NCI-H82 treated with DMSO at 0.1 percent for 48 hours (cell line): ENCODE data around the gene CYP4F2.
A peak's percentile ranks its signal among the peaks of the same experiment; 100 is the strongest.
"Not testable (repeated sequence)": the region's sequence is repeated elsewhere in the genome, so short reads cannot be mapped to it uniquely, and the experiment has no call there.

Experiments used
- DNase-seq: peaks from one replicate; lab custom pipeline; 2025; ENCODE audit not compliant: unreplicated experiment; lab: John Stamatoyannopoulos, UW

Gene CYP4F2

DNA sequence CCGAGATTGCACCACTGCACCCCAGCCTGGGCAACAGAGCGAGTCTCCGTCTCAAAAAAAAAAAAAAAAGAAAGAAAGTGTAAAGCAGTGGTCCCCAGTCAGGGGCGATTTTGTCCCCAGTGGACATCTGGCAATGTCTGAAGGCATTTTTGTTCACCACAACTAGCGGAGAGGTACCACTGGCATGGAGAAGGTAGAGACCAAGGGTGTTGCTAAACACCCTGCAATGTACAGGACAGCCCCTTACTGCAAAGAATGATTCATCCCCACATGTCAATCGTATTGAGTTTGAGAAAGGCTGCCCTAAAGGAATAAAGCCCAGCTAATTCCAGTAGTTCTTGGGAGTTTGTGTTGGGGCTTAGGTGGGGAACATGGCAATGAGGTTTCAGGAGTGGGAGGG lies 38.7 kb downstream of the CYP4F2 start:
- DNase-seq = no peak

DNA sequence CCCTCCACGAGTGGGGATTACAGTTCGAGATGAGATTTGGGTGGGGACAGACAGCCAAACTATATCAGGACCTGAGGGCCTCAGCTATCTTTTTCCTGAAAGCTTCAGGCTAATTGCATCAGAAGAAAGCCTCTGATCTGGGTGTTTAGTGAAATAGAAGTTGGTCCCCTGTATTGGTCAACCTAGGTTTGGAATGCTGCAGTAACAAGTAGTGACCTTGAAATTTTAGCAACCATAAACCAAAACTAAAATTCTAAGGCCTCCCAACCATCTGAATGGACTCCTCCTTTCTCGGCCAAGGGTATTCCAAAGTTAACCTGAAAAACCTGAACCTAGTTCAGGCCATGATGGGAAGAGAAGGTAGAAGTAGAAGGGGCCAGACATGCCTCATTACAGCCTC lies 47.5 kb downstream of the CYP4F2 start:
- DNase-seq = no peak

DNA sequence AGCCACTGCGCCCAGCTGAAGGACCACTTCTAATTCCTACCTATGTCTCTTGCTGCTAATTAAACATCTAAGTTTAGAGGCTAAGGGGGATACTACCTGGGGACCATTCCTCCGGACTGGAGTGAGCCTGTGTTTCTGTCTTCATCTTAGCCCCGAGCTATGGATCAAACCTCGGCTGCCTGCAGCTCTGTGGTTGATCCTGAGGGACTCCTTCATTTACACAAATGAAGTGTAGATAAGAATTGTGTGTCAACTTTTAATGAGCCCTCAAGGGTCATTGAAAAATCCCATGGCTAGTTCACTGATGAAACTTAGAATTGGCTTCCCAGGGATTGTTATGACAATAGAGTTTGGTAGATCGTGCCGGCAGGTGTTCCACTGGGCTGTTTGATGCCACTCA lies 51.0 kb downstream of the CYP4F2 start:
- DNase-seq = no peak

DNA sequence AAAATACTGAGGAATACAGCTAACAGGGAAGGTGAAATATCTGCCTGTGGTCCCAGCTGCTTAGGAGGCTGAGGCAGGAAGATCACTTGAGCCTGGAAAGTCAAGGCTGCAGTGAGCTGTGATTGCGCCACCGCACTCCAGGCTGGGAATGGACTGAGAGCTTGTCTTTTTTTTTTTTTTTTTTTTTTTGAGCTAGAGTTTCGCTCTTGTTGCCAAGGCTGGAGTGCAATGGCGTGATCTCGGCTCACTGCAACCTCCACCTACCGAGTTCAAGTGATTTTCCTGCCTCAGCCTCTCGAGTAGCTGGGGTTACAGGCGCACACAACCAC lies 54.0 kb downstream of the CYP4F2 start:
- not testable (repeated sequence) for DNase-seq

DNA sequence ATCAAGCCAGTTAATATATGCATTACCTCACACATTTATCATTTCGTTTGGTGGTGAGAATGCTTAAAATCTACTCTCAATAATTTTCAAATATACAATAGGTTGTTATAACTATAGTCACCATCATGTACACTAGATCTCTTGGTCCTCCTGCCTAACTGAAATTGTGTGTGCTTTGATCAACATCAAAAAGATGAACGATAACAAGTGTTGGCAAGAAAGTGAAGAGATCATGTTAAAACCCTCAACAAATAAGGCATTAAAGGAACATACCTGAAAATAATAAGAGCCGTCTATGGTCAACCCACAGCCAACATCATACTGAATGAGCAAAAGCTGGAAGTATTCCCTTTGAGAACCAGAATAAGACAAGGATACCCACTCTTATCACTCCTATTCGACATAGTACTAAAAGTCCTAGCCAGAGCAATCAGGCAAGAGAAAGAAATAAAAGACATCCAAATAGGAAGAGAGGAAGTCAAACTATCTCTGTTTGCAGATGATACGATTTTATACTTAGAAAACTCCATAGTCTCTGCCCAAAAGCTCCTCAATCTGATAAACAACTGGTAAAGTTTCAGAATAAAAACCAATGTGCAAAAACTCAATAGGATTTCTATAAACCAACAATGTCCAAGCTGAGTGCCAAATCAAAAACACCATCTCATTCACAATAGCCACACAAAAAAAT lies 54.5 kb downstream of the CYP4F2 start:
- DNase-seq = no peak

DNA sequence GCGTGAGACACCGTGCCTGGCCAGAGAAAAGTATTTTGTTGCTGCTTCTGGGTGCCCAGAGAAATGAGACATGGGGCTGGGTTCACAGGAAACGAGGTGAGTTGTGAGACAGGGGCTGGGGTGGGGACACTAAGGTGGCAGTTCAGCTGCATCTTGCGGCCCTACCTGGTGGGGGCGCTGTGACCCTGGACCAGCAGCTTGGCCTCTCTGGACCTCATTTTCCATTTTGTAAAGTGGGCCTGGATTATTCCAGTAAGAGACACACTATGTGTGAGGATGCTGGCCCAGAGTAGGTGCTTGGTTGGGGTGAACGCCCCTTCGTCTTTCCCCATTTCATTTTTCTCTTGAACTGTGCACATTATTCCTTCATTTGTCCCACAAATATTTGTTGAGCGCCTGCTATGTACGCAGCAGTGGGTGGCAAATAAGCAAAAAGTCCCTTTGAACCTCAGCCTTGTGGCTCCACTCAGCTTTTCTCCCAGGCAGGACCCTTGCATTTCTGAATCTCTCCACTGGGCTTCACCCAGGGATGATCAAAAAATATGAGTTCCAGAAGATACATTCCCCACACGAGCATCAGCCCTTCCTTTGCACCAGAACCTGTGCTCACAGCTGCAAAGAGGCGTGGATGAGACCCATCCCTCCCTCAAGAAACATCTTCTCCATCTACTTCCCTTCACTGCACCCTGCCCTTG lies 55.9 kb downstream of the CYP4F2 start:
- DNase-seq = no peak

DNA sequence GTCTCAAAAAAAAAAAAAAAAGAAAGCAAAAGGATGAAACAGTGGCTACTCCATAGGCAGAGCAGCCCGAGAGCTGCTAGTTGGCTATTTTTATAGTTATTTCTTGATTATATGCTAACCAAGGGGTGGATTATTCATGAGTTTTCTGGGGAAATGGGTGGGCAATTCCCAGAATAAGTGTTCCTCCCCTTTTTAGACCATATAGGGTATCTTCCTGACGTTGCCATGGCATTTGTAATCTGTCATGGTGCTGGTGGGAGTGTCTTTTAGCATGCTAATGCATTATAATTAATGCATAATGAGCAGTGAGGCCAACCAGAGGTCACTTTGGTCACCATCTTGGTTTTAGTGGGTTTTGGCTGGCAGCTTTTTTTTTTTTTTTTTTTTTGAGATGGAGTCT lies 57.0 kb downstream of the CYP4F2 start:
- no peak for DNase-seq

DNA sequence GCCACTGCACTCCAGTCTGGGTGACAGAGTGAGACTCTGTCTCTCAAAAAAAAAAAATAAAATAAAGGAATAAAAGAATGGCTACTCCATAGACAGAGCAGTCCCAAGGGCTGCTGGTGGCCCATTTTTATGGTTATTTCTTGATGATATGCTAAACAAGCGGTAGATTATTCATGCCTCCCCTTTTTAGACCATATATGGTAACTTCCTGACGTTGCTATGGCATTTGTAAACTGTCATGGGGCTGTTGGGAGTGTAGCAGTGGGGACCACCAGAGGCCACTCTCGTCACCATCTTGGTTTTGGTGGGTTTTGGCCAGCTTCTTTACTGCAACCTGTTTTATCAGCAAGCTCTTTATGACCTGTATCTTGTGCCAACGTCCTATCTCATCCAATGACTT lies 58.0 kb downstream of the CYP4F2 start:
- DNase-seq = not testable (repeated sequence)

DNA sequence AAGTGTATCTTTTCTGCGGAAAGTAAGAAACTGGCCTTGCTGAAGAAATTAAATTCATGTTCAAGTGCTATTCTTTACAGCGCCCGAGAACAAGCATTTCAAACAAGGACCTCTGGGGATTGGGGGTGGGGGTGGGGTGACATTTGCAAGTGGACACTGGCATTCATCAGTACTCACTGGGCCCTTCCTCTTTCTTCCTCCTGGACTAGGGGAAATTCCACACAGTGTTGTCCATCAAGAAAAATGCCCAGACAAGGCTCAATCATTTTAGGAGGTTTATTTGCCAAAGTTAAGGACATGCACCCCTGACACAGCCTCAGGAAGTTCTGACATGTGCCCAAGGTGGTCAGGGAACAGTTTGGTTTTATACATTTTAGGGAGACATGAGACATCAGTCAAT lies 59.5 kb downstream of the CYP4F2 start:
- no peak for DNase-seq

DNA sequence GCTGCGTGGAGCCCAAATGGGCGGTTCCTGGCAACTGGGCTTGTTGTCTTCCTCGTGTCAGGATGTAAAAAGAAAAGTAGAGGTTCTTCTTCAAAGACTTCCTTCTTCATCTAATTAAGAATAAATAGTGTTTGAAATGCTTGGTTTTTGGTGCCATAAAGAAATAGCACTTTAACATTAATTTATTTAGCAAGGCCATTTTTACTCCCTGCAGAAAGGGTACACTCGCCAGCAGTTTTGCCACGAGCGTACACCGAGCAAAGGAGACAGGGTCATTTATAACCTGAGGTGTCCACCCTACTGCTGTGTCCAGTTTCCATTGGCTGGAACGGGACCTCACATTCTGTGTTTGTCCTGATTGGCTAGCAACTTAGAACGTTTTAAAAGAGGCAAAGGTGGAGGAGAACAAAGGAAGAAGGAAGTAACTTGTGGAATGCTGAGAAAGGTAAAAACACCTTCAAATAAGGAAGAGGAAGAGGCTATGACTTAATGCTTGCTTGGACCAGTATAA lies 60.6 kb downstream of the CYP4F2 start:
- no peak for DNase-seq

DNA sequence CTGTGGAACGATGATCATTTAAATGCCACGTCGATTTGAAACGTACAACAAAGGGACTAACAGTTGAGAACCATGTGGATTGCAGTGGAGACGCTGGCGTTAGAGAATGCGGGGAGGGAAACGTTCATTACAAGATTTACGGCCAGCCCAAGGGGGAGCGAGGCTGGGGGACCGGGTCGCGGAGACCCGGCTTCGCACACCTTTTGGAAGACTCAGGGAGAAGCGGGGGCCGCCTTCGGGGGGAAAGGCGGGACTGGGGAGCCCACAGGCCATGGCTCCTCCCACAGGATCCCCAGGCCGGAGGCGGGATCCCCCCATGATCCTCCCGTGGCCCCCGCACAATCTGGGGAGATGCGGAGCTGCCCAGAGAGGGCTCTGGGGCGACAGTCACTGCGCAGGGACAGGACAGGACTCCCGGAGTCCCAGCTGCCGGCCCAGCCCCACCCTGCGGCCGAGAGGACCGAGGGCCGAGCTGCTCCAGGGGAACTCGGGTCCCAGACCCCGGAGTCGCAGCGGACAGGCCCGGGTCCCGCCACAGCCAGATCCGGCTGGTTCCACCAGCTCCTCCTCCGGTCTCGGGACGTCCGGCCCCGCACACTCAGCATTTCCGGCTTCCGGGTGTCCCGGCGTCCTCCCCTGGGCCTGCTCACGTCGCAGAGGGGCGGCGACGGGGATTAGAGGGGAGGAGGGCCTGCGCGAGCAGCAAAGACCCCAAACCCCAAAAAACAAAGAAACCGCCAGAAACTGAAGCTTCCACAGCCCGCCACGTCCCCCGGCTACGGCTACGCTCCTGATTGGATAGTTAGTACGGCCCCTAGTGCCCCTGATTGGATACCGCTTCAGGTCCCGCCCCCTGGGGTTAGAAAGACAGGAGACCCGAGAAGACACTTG lies 61.3 kb downstream of the CYP4F2 start:
- peak; percentile 59 for DNase-seq

DNA sequence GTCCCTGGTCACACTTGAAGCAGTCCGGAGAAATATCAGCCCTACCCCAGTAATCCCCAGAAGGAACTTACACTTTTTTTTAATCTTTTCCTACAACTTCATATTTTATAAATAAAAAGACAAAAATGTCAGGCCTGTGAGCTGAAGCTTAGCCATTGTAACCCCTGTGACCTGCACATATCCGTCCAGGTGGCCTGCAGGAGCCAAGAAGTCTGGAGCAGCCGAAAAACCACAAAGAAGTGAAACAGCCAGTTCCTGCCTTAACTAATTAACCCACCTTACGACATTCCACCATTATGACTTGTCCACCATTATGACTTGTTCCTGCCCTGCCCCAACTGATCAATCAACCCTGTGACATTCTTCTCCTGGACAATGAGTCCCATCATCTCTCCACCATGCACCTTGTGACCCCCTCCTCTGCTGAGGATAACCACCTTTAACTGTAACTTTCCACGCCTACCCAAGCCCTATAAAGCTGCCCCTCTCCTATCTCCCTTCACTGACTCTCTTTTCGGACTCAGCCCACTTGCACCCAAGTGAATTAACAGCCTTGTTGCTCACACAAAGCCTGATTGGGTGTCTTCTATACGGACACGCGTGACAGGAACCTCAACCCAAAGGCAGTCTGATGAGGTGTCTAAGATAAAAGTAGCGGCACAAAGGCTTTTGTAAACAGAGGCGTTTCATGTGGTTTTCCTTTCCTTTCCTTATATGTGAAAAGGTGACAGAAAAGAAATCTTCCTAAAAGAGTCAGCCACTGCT lies 62.1 kb downstream of the CYP4F2 start:
- DNase-seq = not testable (repeated sequence)

DNA sequence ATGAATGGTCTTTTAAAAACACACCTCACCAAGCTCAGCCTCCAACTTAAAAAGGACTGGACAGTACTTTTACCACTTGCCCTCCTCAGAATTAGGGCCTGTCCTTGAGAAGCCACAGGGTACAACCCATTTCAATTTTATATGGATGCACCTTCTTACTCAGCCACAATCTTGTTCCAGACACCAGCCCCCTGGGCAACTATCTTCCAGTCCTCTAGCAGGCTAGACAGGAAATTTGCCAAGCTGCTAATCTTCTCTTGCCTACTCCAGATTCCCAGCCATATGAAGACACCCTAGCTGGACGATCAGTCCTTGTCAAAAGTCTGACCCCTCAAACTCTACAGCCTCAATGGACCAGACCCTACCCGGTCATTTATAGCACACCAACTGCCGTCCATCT lies 63.6 kb downstream of the CYP4F2 start:
- DNase-seq = not testable (repeated sequence)

DNA sequence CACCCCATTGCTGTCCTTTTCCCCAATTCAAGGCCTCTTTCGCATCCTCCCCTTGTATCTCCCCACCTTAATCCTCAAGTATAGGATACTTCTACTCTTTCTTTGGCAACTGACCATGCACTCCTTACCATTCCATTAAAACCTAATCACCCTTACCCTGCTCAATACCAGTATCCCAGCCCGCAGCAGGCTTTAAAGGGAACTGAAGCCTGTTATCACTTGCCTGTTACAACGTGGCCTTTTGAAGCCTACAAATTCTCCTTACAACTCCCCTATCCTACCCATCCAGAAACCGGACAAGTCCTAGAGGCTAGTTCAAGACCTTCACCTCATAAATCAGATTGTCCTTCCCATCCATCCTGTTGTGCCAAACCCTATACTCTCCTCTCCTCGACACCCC lies 66.2 kb downstream of the CYP4F2 start:
- no peak for DNase-seq

DNA sequence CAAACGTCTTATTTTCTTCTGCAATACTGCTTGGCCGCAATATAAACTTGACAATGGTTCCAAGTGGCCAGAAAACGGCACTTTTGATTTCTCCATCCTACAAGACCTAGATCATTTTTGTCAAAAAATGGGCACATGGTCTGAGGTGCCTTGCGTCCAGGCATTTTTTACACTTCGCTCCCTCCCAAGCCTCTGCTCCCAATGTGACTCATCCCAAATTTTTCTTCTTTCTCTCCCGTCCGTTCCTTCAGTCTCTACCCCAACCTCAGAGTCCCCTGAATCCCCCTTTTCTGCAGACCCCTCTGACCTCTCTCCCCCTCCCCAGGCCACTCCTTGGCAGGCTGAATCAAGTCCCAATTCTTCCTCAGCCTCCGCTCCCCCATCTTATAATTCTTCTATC lies 68.1 kb downstream of the CYP4F2 start:
- DNase-seq = no peak

DNA sequence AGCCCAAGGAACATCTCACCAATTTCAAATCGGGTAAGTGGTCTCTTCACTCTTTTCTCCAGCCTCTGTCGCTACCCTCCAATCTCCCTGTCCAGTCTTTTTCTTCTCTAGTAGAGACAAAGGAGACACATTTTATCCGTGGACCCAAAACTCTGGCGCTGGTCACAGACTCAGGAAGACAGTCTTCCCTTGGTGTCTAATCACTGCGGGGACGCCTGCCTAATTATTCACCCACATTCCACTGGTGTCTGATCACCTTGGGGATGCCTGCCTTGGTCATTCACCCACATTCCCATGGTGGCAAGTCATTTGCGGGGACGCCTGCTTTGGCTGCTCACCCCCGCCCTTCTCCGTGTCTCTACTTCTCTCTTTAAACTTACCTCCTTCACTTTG lies 68.6 kb downstream of the CYP4F2 start:
- no peak for DNase-seq

DNA sequence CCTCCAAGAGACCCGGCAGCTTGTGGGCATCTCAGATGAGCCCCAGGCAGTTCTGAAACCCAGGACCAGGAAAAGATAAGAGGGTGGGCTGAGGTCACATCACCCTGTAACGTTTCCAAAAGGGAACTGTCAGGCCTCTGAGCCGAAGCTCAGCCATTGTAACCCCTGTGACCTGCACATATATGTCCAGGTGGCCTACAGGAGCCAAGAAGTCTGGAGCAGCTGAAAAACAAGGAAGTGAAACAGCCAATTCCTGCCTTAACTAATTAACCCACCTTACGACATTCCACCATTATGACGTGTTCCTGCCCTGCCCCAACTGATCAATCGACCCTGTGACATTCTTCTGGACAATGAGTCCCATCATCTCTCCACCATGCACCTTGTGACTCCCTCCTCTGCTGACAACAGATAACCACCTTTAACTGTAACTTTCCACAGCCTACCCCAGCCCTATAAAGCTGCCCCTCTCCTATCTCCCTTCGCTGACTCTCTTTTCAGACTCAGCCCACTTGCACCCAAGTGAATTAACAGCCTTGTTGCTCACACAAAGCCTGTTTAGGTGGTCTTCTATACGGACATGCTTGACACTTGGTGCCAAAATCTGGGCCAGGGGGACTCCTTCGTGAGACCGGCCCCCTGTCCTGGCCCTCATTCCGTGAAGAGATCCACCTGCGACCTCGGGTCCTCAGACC lies 69.1 kb downstream of the CYP4F2 start:
- not testable (repeated sequence) for DNase-seq

DNA sequence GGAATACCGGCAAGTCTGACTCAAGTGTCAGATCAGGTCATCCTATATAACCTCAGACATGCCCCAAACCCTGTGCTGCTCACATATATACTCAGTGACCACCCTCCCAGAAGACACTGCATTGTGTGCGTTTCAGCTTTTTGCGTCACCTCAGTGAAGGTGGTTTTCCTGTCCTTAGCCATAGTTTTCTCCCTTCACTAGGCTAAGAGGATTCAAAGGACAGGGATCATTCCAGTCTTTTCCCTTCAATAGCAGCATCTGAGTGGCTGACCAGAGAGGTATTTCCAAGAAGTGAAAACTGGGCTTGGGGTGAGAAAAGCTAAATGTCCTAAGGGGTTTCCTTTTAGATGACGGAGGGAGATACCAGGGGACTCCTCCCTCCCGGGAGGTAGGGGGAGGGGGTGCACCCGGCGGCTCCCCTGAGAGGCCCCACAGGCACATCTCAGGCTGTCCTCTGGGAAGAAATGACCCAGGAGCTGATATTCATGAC lies 69.7 kb downstream of the CYP4F2 start:
- DNase-seq = no peak
